Loucy (cell line): ENCODE measurements around the gene COL27A1.

Source experiments
- H2AFZ ChIP-seq: fragments of 200-600 bp; sonication (generic); 2 replicates; pipeline ENCODE4 v1.6.0; 2016; ENCODE audit warnings: antibody characterized with exemption, mild to moderate bottlenecking, low read length, moderate library complexity
- H3F3A ChIP-seq: fragments of 200-600 bp; 2 replicates; pipeline ENCODE4 v1.6.0; 2016; ENCODE audit warnings: antibody characterized with exemption, low read depth, mild to moderate bottlenecking
- H3K27me3 ChIP-seq: fragments of 200-600 bp; sonication (generic); 2 replicates; pipeline ENCODE4 v1.6.1; 2014; ENCODE audit warnings: low read length, mild to moderate bottlenecking; ENCODE audit not compliant: insufficient read depth, poor library complexity, severe bottlenecking
- H3K36me3 ChIP-seq: fragments of 200-600 bp; sonication (generic); 2 replicates; pipeline ENCODE4 v1.6.1; 2016; ENCODE audit warnings: low read length; ENCODE audit not compliant: insufficient read depth
- H3K4me1 ChIP-seq: fragments of 200-600 bp; sonication (generic); 2 replicates; pipeline ENCODE4 v1.5.1; 2014; ENCODE audit warnings: low read length, mild to moderate bottlenecking; ENCODE audit not compliant: insufficient read depth, poor library complexity, severe bottlenecking
- H3K4me2 ChIP-seq: fragments of 200-600 bp; sonication (generic); 2 replicates; pipeline ENCODE4 v1.6.0; 2014; ENCODE audit warnings: antibody characterized with exemption, low read length, low read depth, mild to moderate bottlenecking; ENCODE audit not compliant: poor library complexity, severe bottlenecking
- H3K4me3 ChIP-seq: fragments of 200-600 bp; sonication (generic); 2 replicates; pipeline ENCODE4 v1.5.1; 2014; ENCODE audit warnings: low read length, mild to moderate bottlenecking, mixed read lengths; ENCODE audit not compliant: poor library complexity, severe bottlenecking
- H3K79me2 ChIP-seq: fragments of 200-600 bp; sonication (generic); 2 replicates; pipeline ENCODE4 v1.6.1; 2014; ENCODE audit warnings: low read length; ENCODE audit not compliant: insufficient read depth
- H3K9ac ChIP-seq: fragments of 200-600 bp; sonication (generic); 2 replicates; pipeline ENCODE4 v1.6.0; 2014; ENCODE audit warnings: mild to moderate bottlenecking, low read depth, low read length, moderate library complexity; ENCODE audit not compliant: poor library complexity, severe bottlenecking
- H3K9me2 ChIP-seq: fragments of 200-600 bp; sonication (generic); replicated peaks from 2 replicates; pipeline ENCODE4 v1.6.1; 2016; ENCODE audit warnings: low read depth, low read length, mixed read lengths
- H3K9me3 ChIP-seq: fragments of 200-600 bp; sonication (generic); 2 replicates; pipeline ENCODE4 v1.6.1; 2014; ENCODE audit warnings: mild to moderate bottlenecking, antibody characterized with exemption, low read length, low read depth; ENCODE audit not compliant: insufficient read depth
- H4K20me1 ChIP-seq: fragments of 200-600 bp; sonication (generic); 2 replicates; pipeline ENCODE4 v1.6.0; 2014; ENCODE audit warnings: antibody characterized with exemption, low read length, mild to moderate bottlenecking; ENCODE audit not compliant: insufficient read depth, poor library complexity, severe bottlenecking
- EZH2phosphoT487 ChIP-seq: fragments of 200-600 bp; IDR thresholded peaks from 2 replicates; pipeline ENCODE4 v1.6.1; 2018; ENCODE audit warnings: antibody characterized with exemption, mild to moderate bottlenecking, moderate library complexity, borderline replicate concordance
- TF ChIP-seq, protein P1 (sequence below): fragments of 200-600 bp; sonication (generic); conservative IDR thresholded peaks from 2 replicates; pipeline ENCODE4 v1.5.1; 2014; ENCODE audit warnings: mild to moderate bottlenecking, antibody characterized with exemption, low read length

Gene COL27A1

GRCh38 chr9:114266969-114267368 is 111.6 kb downstream of the COL27A1 start:
- Histone ChIP-seq H3K27me3 (no peaks in the 10 kb centered on the region), H3K4me2 (no peak overlapping the region), H4K20me1 (no peaks in the 10 kb centered on the region), H3K9me3 (no peaks in the 10 kb centered on the region), H3K4me1 (no peaks in the 10 kb centered on the region), H3F3A (no peaks in the 10 kb centered on the region), H2AFZ (no peak overlapping the region), H3K36me3 (no peaks in the 10 kb centered on the region), H3K9me2 (no peaks in the 10 kb centered on the region), H3K4me3 (no peak overlapping the region), H3K79me2 (no peaks in the 10 kb centered on the region), H3K9ac (no peak overlapping the region)
- TF ChIP-seq, protein P1, sequence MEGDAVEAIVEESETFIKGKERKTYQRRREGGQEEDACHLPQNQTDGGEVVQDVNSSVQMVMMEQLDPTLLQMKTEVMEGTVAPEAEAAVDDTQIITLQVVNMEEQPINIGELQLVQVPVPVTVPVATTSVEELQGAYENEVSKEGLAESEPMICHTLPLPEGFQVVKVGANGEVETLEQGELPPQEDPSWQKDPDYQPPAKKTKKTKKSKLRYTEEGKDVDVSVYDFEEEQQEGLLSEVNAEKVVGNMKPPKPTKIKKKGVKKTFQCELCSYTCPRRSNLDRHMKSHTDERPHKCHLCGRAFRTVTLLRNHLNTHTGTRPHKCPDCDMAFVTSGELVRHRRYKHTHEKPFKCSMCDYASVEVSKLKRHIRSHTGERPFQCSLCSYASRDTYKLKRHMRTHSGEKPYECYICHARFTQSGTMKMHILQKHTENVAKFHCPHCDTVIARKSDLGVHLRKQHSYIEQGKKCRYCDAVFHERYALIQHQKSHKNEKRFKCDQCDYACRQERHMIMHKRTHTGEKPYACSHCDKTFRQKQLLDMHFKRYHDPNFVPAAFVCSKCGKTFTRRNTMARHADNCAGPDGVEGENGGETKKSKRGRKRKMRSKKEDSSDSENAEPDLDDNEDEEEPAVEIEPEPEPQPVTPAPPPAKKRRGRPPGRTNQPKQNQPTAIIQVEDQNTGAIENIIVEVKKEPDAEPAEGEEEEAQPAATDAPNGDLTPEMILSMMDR = no peak
- no peak for TF ChIP-seq EZH2phosphoT487

DNA sequence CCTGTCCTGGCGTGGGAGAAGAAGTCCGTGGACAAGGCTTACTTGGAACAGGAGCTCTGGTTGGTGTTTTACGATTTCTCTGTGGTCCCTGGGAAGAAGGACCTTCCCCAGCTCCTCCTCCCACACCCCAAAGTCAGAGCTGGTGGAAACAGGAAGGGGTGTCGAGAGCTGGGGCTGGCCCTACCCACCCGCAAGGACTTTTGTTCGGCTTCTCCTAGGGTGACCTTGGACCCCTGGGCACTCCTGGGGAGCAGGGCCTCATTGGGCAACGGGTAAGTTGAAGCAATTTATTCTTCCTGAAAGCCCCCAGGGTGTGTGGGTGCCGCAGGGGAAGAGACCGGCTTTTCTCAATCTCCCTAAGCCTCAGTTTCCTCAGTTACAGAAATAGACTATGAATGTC is 113.7 kb downstream of the COL27A1 start:
- TF ChIP-seq, protein P1 = no peak
- no peak for TF ChIP-seq EZH2phosphoT487

GRCh38 chr9:114270120-114270975 is 115.0 kb downstream of the COL27A1 start:
- Histone ChIP-seq H3K27me3 (no peaks in the 10 kb centered on the region), H3K4me2 (no peak overlapping the region), H3K36me3 (no peaks in the 10 kb centered on the region), H3K9me3 (no peaks in the 10 kb centered on the region), H3K9ac (no peak overlapping the region), H3K79me2 (no peaks in the 10 kb centered on the region), H3K9me2 (no peaks in the 10 kb centered on the region), H3F3A (no peaks in the 10 kb centered on the region), H3K4me3 (no peak overlapping the region), H3K4me1 (no peaks in the 10 kb centered on the region), H4K20me1 (no peaks in the 10 kb centered on the region), H2AFZ (no peak overlapping the region)
- TF ChIP-seq, protein P1 = no peak
- TF ChIP-seq EZH2phosphoT487 = no peak

More for the DNA sequence above, 113.7 kb downstream of the COL27A1 start:
- H3K27me3 ChIP-seq = no peaks in the 10 kb centered on the region
- no peak overlapping the region for H3K9ac ChIP-seq
- no peaks in the 10 kb centered on the region for H3F3A ChIP-seq
- no peaks in the 10 kb centered on the region for H3K9me3 ChIP-seq
- no peak overlapping the region for H3K4me2 ChIP-seq
- H3K4me1 ChIP-seq = no peaks in the 10 kb centered on the region
- no peaks in the 10 kb centered on the region for H3K36me3 ChIP-seq
- H3K4me3 ChIP-seq = no peak overlapping the region
- no peaks in the 10 kb centered on the region for H3K79me2 ChIP-seq
- H4K20me1 ChIP-seq = no peaks in the 10 kb centered on the region
- no peaks in the 10 kb centered on the region for H3K9me2 ChIP-seq
- H2AFZ ChIP-seq = no peak overlapping the region
